ENCODE data around the gene ZNF688.
"Not testable (repeated sequence)": the region's sequence is repeated elsewhere in the genome, so short reads cannot be mapped to it uniquely, and the experiment has no call there.

The ZNF688 gene

DNA sequence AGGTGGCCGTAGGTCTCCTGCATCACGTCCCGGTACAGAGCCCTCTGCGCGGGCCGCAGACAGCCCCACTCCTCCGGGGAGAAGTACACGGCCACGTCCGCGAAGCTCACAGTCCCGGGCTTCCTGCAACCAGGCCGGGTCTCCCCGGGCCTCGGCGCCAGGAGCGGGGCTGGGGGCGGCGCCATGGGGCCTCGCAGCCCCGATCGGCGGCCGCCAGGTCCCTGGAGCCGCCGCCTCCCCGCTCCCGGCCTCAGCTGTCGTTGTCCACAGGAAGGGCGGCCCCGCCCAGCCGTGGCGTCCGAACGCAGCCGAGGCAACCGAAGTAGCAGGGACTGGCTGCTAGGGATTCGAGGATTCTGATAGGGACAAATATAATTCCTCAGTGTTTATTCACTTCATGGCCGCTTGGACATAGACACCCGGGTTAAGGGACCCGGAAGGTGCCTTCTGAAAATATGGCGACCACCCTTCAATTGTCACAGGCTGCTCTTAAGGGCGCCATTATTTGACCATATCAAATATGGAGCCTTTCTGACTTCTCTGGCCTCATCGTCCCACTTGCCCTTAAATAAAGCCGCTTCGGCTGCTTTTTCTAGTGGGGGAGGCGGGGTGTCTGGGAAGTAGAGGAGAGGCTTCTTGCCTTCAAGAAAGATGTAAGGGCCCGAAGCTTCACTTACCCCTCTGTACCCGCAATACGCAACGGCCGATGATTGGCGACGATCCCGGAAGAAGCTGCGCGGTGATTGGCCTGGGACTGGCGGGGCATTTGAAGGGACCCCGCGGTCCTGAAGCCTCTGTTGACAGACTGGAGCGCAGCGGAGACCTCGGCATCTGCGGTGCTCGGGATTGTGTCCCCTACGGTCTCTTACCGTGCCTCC, at the start of gene ZNF688:
Gene ZNF688 (minus strand): TSS at position 270 of the 878 bp plus-strand sequence. CDS start 85 bp downstream, at position 185.
- peak; percentile 89 for DNase-seq

DNA sequence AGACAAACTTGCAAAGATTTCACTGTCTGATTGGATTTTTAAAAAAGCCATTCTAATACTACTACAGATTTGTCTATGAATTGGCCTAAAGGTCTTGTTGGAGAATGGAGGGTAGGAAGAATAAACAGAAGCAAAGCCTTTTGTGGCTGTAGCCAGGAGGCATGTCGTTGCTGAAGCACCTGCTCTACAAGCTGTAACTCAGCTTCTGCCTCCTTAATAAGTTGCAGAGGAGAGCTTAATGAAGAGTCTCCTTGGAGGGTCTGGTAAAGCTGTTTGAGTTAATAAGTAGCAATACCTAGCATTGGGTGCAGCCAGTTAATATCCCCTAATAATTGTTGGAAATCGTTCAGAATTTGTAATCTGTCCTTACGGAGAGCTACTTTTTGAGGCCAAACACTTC, 48.7 kb upstream of the ZNF688 start:
- DNase-seq: no peak

DNA sequence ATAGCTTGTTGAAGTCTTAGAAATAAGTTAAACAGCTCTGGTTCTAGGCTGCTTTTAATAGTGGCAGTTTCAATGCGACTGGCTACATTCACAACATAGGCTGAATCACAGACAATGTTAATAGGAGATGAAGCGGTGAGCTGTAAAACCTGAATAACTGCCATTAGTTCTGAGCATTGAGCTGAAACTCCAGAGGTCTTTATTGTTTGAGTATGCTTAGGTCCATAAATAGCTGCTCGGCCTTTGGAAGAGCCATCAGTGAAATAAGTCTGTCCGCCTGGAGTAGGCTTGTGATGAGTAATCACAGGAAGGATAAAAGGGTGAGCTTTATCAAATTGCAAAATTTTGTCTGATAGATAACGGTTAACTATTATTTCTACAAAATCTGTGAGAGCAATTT, 48.1 kb upstream of the ZNF688 start:
- DNase-seq: no peak

DNA sequence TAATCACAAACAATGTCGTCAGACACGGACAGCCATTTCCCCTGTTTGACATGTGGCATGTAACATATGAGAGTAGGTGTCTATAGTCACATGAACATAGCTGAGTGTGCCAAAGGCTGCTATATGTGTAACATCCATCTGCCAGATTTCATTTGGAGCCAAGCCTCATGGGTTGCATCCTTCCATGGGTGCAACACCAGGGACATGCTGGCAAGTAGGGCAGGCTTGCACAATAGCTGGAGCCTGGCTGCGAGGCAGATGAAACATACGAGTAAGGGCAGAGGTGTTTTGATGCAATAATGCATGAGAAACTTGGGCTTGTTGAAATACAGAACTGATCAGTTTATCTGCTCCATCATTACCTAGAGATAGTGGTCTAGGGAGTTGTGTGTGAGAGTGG, 47.7 kb upstream of the ZNF688 start:
- peak; percentile 61 for DNase-seq

DNA sequence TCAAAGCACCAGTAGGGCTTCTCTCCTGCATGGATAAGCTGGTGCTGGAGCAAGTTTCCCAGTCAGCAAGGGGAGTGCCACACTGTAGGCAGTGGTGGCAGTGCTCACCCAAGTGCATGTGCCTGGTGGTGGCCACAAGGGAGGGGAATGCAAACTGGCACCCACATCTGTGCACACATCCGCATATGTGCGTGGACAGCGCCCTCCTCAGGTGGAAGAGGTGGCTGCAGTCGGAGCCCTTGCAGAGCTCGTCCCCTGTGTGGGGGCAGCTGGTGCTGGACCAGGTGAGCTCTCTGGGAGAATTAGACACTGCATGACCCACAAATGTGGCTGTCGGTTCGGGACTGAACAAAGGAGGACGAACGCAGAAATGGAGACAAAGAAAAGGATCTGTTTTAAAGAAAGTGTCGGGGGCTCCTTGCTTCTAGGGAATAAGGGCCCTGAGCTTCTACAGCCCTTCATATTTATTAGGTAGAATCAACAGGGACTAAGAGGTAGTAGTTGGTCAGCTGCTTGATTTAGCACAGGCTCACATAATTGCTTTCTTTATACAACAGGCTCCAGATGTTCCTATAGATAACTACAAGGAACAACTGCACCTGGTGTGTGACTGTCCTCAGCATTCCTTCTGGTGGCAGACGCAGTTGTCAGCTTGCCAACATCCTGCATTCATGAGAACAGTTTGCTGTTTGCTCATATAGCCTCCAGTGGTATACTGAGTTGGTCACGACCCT, 44.0 kb upstream of the ZNF688 start:
- peak; percentile 18 for DNase-seq

GRCh38 chr16:30609926-30610839, 38.7 kb upstream of the ZNF688 start, which contains the start of gene ZNF689:
TSS of gene ZNF689 (minus strand) at chr16:30610389. CDS start at chr16:30610041, 348 bp downstream.
- DNase-seq: peak; percentile 93

DNA sequence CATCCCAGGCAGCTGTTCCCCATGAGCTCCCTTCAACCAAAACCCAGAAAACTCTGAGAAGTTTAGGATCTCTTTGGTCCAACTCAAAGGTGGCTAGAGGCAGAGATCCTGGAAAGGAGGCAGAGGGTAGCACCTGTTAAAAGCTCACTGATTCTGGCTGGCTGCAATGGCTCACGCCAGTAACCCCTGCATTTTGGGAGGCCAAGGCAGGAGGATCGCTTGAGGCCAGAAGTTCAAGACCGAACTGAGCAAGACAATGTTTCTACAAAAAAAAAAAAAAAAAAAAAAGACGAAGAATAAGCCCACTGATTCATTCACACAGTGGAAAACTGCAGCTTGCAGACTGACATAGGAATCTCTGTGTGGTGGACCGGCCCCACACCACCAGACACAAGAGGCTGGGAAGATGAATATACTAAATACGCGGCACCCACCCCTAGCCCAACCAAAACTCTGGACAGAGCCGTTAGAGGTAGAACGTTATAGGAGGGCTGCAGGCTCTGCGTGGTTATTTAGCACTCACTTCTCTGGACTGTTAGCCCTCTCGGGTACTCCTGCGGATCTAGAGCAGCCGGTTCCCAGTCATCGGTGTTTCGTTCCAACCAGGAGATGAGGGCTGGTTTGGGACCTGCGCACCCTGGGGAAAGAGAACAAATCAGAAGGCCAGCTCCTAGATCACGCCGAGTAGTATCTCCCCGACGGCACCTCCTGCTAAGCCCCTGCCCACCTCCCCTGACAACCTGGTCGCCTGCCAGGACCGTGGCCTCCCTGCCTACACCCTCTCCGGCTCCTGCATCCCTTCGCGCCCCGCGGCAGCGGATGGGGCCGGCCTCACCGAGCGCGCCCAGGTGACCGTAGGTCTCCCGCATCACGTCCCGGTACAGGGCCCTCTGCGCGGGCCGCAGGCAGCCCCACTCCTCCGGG, 37.8 kb upstream of the ZNF688 start:
- no peak for DNase-seq

- no peak for DNase-seq
Observed at GRCh38 chr16:30606004-30606403, 34.5 kb upstream of the ZNF688 start.

DNA sequence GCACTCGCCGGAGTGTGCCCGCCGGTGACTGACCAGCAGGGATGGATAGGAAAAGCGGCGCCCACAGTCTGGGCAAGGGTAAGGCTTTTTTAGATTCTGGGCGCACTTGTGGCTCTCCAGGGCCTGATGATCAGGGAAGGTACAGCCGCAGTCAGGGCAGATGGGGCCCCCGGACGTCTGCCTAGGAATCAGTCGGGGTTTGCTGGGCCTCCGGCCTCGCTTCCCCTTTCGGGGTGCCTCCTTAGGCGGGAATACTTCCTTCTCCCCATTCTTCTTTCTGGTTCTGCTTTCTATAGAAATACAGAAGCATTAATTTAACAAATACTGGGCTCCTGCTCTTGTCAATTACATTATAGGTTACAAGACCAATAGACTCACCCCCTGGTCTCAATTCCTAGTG, 33.6 kb upstream of the ZNF688 start:
- no peak for DNase-seq

GRCh38 chr16:30604316-30604947, 32.9 kb upstream of the ZNF688 start:
- no peak for DNase-seq

GRCh38 chr16:30603945-30604315, 32.4 kb upstream of the ZNF688 start:
- no peak for DNase-seq

- no peak for DNase-seq
Observed at GRCh38 chr16:30602616-30603277, 31.2 kb upstream of the ZNF688 start.

GRCh38 chr16:30601966-30602365, 30.5 kb upstream of the ZNF688 start:
- DNase-seq: no peak

GRCh38 chr16:30600929-30601328, 29.4 kb upstream of the ZNF688 start:
- no peak for DNase-seq

GRCh38 chr16:30600215-30600614, 28.7 kb upstream of the ZNF688 start:
- DNase-seq: no peak

DNA sequence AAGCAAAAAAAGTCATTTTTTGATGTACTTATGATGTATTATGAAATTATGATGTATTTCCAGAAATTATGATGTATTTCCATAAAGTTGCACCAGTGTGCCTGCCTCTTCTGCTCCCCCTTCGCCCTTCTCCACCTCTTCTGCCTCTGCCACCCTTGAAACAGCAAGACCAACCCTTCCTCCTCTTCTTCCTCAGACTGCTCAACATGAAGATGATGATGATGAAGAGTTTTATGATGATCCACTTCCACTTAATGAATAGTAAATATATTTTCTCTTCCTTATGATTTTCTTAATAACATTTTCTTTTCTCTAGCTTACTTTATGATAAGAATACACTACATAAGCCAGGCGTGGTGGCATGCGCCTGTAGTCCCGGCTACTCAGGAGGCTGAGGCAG, 21.4 kb upstream of the ZNF688 start:
- no peak for DNase-seq

DNA sequence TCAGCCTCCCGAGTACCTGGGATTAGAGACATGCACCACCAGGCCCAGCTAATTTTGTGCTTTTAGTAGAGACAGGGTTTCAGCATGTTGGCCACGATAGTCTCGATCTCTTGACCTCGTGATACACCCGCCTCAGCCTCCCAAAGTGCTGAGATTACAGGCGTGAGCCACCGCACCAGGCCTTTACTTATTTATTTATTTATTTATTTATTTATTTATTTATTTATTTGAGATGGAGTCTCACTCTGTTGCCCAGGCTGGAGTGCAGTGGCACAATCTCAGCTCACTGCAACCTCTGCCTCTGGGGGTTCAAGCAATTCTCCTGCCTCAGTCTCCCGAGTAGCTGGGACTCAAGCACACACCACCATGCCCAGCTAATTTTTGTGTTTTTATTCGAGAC, 19.4 kb upstream of the ZNF688 start:
- DNase-seq: not testable (repeated sequence)

DNA sequence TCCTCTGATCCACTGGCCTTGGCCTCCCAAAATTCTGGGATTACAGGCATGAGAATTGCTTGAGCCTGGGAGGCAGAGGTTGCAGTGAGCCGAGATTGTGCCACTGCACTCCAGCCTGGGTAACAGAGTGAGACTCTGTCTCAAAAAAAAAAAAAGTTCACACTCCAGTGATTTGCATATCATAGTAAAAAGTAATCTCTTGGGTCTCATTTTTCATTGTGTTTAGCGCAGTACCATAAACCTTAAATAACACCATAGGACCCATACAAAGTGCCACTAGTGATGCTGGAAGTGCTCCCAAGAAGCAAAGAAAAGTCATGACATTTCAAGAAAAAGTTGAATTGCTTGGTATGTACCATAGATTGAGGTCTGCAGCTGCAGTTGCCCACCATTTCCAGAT, 18.1 kb upstream of the ZNF688 start:
- not testable (repeated sequence) for DNase-seq

- no peak for DNase-seq
Observed at GRCh38 chr16:30588651-30589050, 17.1 kb upstream of the ZNF688 start.

DNA sequence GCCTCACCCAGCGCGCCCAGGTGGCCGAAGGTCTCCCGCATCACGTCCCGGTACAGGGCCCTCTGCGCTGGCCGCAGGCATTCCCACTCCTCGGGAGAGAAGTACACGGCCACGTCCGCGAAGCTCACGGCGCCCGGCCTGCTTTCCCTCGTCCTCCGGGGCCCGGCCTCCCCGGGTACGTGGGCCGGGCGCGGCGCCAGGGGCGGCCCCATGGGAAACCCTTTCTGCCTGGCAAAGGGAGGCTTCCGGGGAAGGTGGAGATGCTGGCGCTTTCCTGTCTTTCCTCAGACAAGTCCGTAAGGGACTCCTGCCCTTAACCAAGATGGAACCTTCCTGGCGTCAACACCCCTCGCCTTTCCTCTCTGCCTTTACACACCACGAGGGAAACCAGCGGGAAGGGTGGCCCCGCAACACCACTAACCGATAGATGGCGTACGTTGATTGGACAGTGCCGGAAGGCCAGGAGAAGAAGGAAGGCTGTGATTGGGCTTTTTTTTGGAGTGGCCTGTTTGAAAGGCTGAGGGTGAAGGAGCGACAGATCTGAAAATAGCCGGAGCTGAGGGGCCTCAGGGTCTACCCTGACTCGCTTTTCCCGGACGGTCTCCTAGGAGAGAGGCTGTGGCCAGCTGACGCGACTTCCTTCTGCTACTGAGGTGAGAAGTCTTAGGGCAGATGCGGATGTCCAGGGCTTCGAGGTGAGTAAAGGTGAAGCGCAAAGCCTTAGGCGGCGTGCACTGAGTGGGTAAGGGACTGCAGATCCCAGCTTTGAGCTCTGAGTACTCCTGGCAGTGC, 14.1 kb upstream of the ZNF688 start, which contains the start of gene ZNF785:
Gene ZNF785 (minus strand): TSS at position 298 of the 792 bp plus-strand sequence. CDS start 86 bp downstream, at position 212.
- DNase-seq: peak; percentile 97

All from NCI-H1694 (cell line).